ENCODE measurements around the gene SMCO1.

- TF ChIP-seq RNF2 (IDR thresholded peaks at IDR 0.05; ENCODE audit: borderline replicate concordance, low read depth) (no peak), CTCF (IDR thresholded peaks at IDR 0.05) (no peak), HOXB5 (CRISPR knock-in tag; IDR thresholded peaks at IDR 0.05) (no peak), RFX5 (IDR thresholded peaks at IDR 0.05) (no peak), PHF8 (IDR thresholded peaks at IDR 0.05; ENCODE audit: borderline replicate concordance, low read depth) (no peak), KDM1A (IDR thresholded peaks at IDR 0.05; ENCODE audit: low read depth) (no peak), MAFK (IDR thresholded peaks at IDR 0.05; ENCODE audit: partially characterized antibody) (no peak), E2F6 (IDR thresholded peaks at IDR 0.05; ENCODE audit: borderline replicate concordance, low read depth) (no peak), MAX (IDR thresholded peaks at IDR 0.05) (no peak), SREBF2 (IDR thresholded peaks at IDR 0.05) (no peak), BCL3 (IDR thresholded peaks at IDR 0.05) (no peak)
These were observed 18.1 kb upstream of the SMCO1 start for GRCh38 chr3:196533260-196533681.
